PC-3 (cell line): ENCODE measurements around the gene ARHGAP6. TPM values are rescaled to one million over a fixed set of nuclear protein-coding genes. Genes with fewer than 3 reads are reported as not detected.

Source experiments
- ATAC-seq: fragments of 200-7000 bp; cut with Tn5 transposase; 2 replicates; pipeline ENCODE4 v1.9.1; 2020; ENCODE audit warnings: mild to moderate bottlenecking, moderate library complexity
- BruUV-seq: library from RNA; stranded (reverse); fragments of 400-500 nt; replicated peaks from 2 replicates; lab custom pipeline; 2021; lab: Mats Ljungman, UMichigan
- CTCF ChIA-PET: fragments of 300-600 bp; sonication (Branson Sonifier 250); formaldehyde crosslinking; loops from one replicate; lab custom pipeline; 2022; ENCODE audit warnings: antibody characterized with exemption; lab: Charles Lee
- POLR2A ChIA-PET: fragments of 300-600 bp; sonication (Branson Sonifier 250); formaldehyde crosslinking; loops from one replicate; lab custom pipeline; 2022; ENCODE audit warnings: antibody characterized with exemption; ENCODE audit not compliant: unreplicated experiment; lab: Charles Lee
- DNase-seq: peaks from one replicate; pipeline ENCODE4 v3.0.0-alpha.2; 2015
- H2AFZ ChIP-seq: fragments of 300-600 bp; sonication (generic); 2 replicates; pipeline ENCODE4 v1.6.0; 2016; ENCODE audit warnings: antibody characterized with exemption, low read length
- H3F3A ChIP-seq: fragments of 300-600 bp; sonication (generic); one replicate; pipeline ENCODE4 v1.6.0; 2017; ENCODE audit warnings: antibody characterized with exemption, low read length, control low read depth, mild to moderate bottlenecking; ENCODE audit not compliant: unreplicated experiment
- H3K27ac ChIP-seq: fragments of 300-600 bp; sonication (generic); 2 replicates; pipeline ENCODE4 v1.5.1; 2016; ENCODE audit warnings: mild to moderate bottlenecking, low read length
- H3K27me3 ChIP-seq: fragments of 300-600 bp; sonication (generic); 2 replicates; pipeline ENCODE4 v1.6.1; 2016; ENCODE audit warnings: low read length, mixed read lengths
- H3K36me3 ChIP-seq: fragments of 300-600 bp; sonication (generic); 2 replicates; pipeline ENCODE4 v1.6.1; 2016; ENCODE audit warnings: low read depth, mixed run types, low read length, mixed read lengths
- H3K4me1 ChIP-seq: fragments of 300-600 bp; sonication (generic); 2 replicates; pipeline ENCODE4 v1.5.1; 2016; ENCODE audit warnings: low read length; ENCODE audit not compliant: insufficient read depth
- H3K4me2 ChIP-seq: fragments of 300-600 bp; sonication (generic); 2 replicates; pipeline ENCODE4 v1.6.0; 2016; ENCODE audit warnings: low read length
- H3K4me3 ChIP-seq: fragments of 300-600 bp; sonication (generic); 2 replicates; pipeline ENCODE4 v1.5.1; 2016; ENCODE audit warnings: mild to moderate bottlenecking, low read length, mixed read lengths
- H3K79me2 ChIP-seq: fragments of 300-600 bp; sonication (generic); 2 replicates; pipeline ENCODE4 v1.6.1; 2017; ENCODE audit warnings: low read length, mixed read lengths
- H3K9ac ChIP-seq: fragments of 300-600 bp; sonication (generic); 2 replicates; pipeline ENCODE4 v1.6.0; 2016; ENCODE audit warnings: mild to moderate bottlenecking, low read length
- H3K9me2 ChIP-seq: fragments of 300-600 bp; sonication (generic); replicated peaks from 2 replicates; pipeline ENCODE4 v1.6.1; 2016; ENCODE audit warnings: mixed run types, low read length, mixed read lengths
- H3K9me3 ChIP-seq: fragments of 300-600 bp; sonication (generic); 2 replicates; pipeline ENCODE4 v1.6.1; 2016; ENCODE audit warnings: low read length, mixed read lengths
- H4K20me1 ChIP-seq: fragments of 300-600 bp; sonication (generic); 2 replicates; pipeline ENCODE4 v1.6.1; 2016; ENCODE audit warnings: low read length, mixed read lengths
- CTCF ChIP-seq: fragments of 300-600 bp; sonication (generic); conservative IDR thresholded peaks from 2 replicates; pipeline ENCODE4 v1.5.1; 2017; ENCODE audit warnings: antibody characterized with exemption, low read depth, mild to moderate bottlenecking, low read length
- EZH2 ChIP-seq: fragments of 300-600 bp; sonication (generic); IDR thresholded peaks from one replicate; pipeline ENCODE4 v1.6.1; 2017; ENCODE audit warnings: antibody characterized with exemption, mild to moderate bottlenecking, low read length; ENCODE audit not compliant: unreplicated experiment
- EZH2phosphoT487 ChIP-seq: fragments of 300-600 bp; sonication (generic); IDR thresholded peaks from 2 replicates; pipeline ENCODE4 v1.6.1; 2018; ENCODE audit warnings: mild to moderate bottlenecking, antibody characterized with exemption, low read length, borderline replicate concordance
- intact Hi-C: fragments of 100-400 bp; cut with micrococcal nuclease; formaldehyde crosslinking; loops from 2 replicates; pipeline ENCODE4 v1.9.0; 2023
- total RNA-seq: library from RNA; depleted of rRNA; stranded (reverse); fragments of >200 nt; gene quantifications from 2 replicates; pipeline ENCODE4 v1.2.3, GENCODE V29; 2014

Gene ARHGAP6
- total RNA-seq, 1 experiment from 2014 or later: 2.8 TPM

GRCh38 chrX:11267425-11267824 lies 398.3 kb downstream of the ARHGAP6 start:
- H3K4me2 ChIP-seq: no peak overlapping the region
- ChIA-PET CTCF (no interaction called here), POLR2A (no interaction called here)
- no peak overlapping the region for H3K4me3 ChIP-seq
- H2AFZ ChIP-seq: no peak overlapping the region
- no peak overlapping the region for H3K9ac ChIP-seq
- BruUV-seq: no TSS peak
- H3K4me1 ChIP-seq: peaks cover 4% of the 10 kb centered on the region; the same call in 1 of the 2 replicates
- no peaks in the 10 kb centered on the region for H3K79me2 ChIP-seq
- no peaks in the 10 kb centered on the region for H4K20me1 ChIP-seq
- no peaks in the 10 kb centered on the region for H3K36me3 ChIP-seq
- H3K9me2 ChIP-seq: no peaks in the 10 kb centered on the region
- H3K9me3 ChIP-seq: no peaks in the 10 kb centered on the region
- intact Hi-C loops: no loop called here
- H3K27ac ChIP-seq: no peak overlapping the region
- DNase-seq (peak; percentile 45), ATAC-seq (no peak)
- H3K27me3 ChIP-seq: no peaks in the 10 kb centered on the region
- no peak for TF ChIP-seq EZH2
- TF ChIP-seq EZH2phosphoT487: no peak
- TF ChIP-seq CTCF: no peak
- no peaks in the 10 kb centered on the region for H3F3A ChIP-seq

GRCh38 chrX:11266573-11267003 lies 399.1 kb downstream of the ARHGAP6 start:
- BruUV-seq: no TSS peak
- DNase-seq: no peak
- ATAC-seq: no peak
- no peaks in the 10 kb centered on the region for H3F3A ChIP-seq
- ChIA-PET POLR2A (no interaction called here), CTCF (no interaction called here)
- no peaks in the 10 kb centered on the region for H4K20me1 ChIP-seq
- no peaks in the 10 kb centered on the region for H3K9me3 ChIP-seq
- no peaks in the 10 kb centered on the region for H3K27me3 ChIP-seq
- no peak overlapping the region for H3K27ac ChIP-seq
- intact Hi-C loops: no loop called here
- H2AFZ ChIP-seq: no peak overlapping the region
- peaks cover 6% of the 10 kb centered on the region for H3K4me1 ChIP-seq
- no peak overlapping the region for H3K9ac ChIP-seq
- no peaks in the 10 kb centered on the region for H3K79me2 ChIP-seq
- no peak overlapping the region for H3K4me2 ChIP-seq
- H3K9me2 ChIP-seq: no peaks in the 10 kb centered on the region
- no peak for TF ChIP-seq EZH2
- no peak for TF ChIP-seq EZH2phosphoT487
- no peak for TF ChIP-seq CTCF
- no peaks in the 10 kb centered on the region for H3K36me3 ChIP-seq
- no peak overlapping the region for H3K4me3 ChIP-seq

- Histone ChIP-seq H4K20me1 (no peaks in the 10 kb centered on the region), H3K27me3 (no peaks in the 10 kb centered on the region), H3K27ac (no peak overlapping the region), H3K79me2 (no peaks in the 10 kb centered on the region), H3F3A (peaks cover 4% of the 10 kb centered on the region), H2AFZ (no peak overlapping the region), H3K4me3 (no peak overlapping the region), H3K9me3 (no peaks in the 10 kb centered on the region), H3K4me2 (no peak overlapping the region), H3K36me3 (no peaks in the 10 kb centered on the region), H3K9me2 (no peaks in the 10 kb centered on the region), H3K4me1 (peaks cover 19% of the 10 kb centered on the region), H3K9ac (no peak overlapping the region)
- intact Hi-C loops: no loop called here
- DNase-seq: no peak
- TF ChIP-seq EZH2: no peak
- TF ChIP-seq EZH2phosphoT487: no peak
- no peak for TF ChIP-seq CTCF
- ChIA-PET CTCF (no interaction called here), POLR2A (no interaction called here)
- no TSS peak for BruUV-seq
- ATAC-seq: no peak
These were observed 400.4 kb downstream of the ARHGAP6 start for GRCh38 chrX:11265352-11265751.
